NB4 (cell line): ENCODE data around the gene TSHR.

ENCODE experiments used
- POLR2A ChIP-seq: IDR thresholded peaks from 2 replicates; pipeline ENCODE4 v1.6.1; 2011; ENCODE audit warnings: mild to moderate bottlenecking; ENCODE audit not compliant: insufficient read length; ENCODE audit errors: extremely low read depth
- TF ChIP-seq, protein P1 (sequence below): IDR thresholded peaks from 2 replicates; pipeline ENCODE4 v1.6.1; 2011; ENCODE audit warnings: low read depth, low read length
- TF ChIP-seq, protein P2 (sequence below): IDR thresholded peaks from one replicate; pipeline ENCODE4 v1.5.1; 2012; ENCODE audit warnings: low read depth, low read length

DNA sequence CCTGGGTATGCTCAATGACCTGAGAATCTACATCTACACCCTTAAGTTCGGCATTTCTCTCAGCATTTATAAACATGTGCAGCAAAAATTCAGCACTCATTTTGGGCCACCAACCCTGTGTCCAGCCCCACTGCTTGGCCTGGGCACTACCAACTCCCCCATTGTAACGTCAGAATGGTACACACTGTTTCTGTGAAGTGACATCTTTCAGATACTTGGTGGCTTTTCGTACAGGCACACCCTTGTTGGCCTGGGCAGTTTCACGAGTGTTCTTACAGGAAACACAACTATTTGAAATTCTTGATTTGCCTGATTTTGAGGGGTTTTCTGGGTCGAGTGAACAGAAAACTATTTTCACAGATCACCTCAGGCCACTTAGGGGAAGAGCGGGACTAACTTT, 46.0 kb downstream of the TSHR start:
- TF ChIP-seq, protein P1, sequence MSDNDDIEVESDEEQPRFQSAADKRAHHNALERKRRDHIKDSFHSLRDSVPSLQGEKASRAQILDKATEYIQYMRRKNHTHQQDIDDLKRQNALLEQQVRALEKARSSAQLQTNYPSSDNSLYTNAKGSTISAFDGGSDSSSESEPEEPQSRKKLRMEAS, result no peak
- TF ChIP-seq, protein P2, sequence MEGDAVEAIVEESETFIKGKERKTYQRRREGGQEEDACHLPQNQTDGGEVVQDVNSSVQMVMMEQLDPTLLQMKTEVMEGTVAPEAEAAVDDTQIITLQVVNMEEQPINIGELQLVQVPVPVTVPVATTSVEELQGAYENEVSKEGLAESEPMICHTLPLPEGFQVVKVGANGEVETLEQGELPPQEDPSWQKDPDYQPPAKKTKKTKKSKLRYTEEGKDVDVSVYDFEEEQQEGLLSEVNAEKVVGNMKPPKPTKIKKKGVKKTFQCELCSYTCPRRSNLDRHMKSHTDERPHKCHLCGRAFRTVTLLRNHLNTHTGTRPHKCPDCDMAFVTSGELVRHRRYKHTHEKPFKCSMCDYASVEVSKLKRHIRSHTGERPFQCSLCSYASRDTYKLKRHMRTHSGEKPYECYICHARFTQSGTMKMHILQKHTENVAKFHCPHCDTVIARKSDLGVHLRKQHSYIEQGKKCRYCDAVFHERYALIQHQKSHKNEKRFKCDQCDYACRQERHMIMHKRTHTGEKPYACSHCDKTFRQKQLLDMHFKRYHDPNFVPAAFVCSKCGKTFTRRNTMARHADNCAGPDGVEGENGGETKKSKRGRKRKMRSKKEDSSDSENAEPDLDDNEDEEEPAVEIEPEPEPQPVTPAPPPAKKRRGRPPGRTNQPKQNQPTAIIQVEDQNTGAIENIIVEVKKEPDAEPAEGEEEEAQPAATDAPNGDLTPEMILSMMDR, result no peak
- TF ChIP-seq POLR2A, result no peak
